Measurements from ENCODE around the gene SPINK8.
A peak's percentile ranks its signal among the peaks of the same experiment; 100 is the strongest.
"Not testable (repeated sequence)": the region's sequence is repeated elsewhere in the genome, so short reads cannot be mapped to it uniquely, and the experiment has no call there.

SPINK8 gene

DNA sequence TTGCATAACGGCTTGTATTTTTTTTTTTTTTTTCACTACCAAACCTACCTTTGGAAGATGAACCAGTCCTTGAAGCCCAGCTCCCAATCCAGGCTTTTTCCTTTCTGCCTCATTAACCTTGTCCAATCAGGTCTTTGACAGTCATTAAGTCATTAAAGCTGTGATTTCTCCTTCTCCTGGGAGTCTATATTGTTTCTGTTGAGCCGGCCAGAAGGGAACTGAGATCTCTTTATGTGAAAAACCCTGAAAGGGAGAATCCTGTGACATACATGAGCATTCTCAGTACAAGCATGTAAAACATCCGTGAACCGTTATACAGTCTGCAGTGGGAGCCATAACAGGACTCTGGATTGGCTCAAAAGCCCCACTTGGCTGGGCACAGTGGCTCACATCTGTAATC is 52.6 kb downstream of the SPINK8 start:
- no peak for DNase-seq (ENCODE audit: low read depth in 2 of 2)

DNA sequence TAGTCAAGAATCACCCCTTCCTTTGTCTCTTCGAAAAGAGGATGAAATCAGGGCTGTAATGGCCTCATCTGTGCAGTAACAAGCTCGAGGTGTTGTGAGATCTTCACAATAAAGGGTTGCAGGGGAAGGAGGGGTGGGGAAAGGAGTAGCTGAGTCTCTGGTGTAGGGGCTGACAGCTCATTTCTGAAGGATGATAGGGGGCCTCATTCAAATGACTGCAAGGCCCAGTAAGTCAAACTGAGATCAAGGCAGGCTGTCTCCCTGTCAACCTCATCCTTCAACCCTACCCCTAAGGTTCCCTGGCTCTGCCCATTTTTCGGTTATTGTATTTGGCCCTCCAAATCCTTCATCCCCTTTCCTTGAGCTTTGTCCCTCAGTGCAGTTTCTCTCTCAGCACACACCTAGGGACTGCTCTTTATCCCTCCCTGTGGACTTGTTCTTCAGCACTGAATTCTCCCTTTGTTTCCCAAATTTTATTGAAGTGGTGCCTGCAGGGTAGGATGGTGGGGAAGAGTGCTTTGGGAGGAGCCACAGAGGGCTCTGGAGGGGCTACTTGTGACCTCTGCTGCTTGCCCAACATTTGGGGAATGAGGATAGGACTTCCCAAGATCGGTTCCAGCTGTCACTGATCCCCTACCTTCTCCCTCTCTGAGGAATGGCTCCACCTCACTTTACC is 54.4 kb downstream of the SPINK8 start:
- no peak for DNase-seq (ENCODE audit: low read depth in 2 of 2)

DNA sequence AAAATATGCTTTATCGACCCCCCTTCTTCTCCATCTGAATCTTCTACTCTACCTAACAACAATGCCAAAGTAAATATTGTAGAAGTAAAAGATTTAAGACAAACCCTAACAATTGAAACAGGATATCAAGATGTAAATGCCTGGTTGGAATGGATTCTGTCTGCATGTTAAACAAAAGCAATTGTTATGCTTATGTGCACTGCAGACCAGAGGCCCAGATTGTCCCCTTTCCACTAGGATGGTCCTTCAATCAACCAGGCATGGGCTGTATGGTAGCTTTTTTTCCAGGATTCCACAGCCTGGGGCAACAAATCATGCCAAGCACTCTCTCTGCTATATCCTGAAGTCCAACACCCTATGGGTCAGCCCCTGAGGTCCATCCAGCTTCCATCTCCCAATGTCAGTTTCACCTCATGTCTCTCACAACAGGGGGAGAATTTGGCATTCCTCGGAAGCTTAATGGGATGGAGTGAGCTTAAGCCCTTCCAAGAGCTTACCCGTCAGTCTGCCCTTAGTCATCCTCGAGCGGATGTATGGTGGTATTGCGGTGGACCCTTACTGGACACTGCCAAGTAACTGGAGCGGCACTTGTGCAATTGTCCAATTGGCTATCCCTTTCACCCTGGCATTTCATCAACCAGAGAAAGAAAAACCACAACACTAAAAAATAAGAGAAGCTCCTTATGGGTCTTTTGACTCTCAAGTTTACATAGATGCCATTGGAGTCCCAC is 56.4 kb downstream of the SPINK8 start:
- DNase-seq (ENCODE audit: low read depth in 2 of 2), result no peak

DNA sequence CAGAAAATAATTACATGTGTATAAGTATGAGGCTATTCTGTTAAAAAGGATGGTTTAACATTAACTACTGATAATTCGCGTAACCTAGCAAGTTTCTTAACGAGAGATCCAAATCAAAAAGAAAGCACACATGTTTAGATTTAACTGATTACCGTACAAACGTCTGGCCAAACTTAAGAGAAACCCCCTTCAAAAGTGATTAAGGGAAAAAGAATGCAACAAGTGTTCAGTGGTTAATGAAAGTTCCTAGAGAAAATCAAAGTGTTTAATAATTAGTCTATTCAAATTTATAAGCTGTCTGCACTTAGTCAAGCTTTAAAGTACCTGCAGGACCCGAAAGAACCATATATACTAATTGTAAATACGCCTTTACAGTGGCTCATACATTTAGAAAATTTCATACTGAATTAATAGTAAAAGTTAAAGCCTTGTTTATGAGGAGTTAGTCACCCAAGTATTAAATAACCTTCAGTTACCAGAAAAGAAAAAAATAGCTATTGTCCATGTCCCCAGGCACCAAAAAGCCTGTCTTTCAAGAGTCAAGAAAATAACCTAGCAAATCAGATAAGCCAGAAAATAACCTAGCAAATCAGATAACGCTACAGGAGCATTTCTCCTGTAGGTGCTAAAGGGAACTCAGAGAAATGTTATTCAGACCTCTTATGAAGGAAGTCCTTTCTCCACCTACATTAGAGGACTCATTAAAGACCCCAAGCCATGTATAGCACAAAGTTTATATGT is 58.0 kb downstream of the SPINK8 start:
- no peak for DNase-seq (ENCODE audit: low read depth in 2 of 2)

DNA sequence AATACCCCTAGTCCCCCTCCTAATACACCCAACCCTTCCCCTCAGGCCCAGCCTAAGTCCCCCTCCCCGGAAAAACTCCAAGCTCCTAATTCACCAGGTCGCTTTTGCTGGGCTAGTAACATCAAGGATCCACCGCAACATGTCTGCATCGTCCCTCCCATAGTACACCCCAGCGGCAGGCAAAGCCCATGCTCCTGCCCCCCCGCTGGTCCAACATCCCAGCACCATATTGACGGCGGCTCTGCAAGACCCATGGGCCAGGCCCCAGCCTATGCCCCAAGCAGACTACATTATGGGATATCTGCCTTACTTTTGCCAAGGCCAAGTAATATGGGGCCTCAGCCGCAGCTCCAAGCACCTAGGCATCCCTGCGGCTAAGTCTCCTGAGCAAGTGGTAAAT is 59.0 kb downstream of the SPINK8 start:
- no peak for DNase-seq (ENCODE audit: low read depth in 2 of 2)

DNA sequence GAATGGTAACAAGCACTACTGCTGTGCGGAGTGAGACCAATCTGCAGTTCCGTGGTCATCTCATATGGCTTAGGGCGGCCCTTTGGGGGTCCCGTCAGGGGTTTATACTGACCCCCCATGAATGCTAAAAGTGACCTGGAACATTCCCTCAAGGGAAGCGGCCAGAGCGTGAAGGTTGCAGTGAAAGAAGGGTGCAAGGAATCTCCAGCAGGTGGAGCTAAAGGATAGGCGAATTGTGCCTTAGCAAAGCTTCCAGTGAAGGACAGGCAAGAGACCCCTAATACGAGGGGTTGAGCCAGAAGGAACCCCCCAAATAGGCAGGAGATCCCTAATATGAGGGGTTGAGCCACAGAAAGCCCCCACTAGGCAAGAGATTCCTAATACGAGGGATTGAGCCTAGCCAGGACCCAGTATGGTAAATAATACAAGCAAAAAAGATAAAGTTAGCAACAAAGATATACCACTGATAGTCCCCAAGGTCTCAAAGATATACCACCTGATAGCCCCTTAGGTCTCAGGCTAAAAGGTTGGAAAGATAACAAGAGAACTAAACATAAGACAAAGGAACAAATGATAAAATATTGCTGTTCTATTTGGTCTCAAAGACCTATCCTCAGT is 59.8 kb downstream of the SPINK8 start:
- DNase-seq (ENCODE audit: low read depth in 2 of 2), result peak; percentile 31 to 35

DNA sequence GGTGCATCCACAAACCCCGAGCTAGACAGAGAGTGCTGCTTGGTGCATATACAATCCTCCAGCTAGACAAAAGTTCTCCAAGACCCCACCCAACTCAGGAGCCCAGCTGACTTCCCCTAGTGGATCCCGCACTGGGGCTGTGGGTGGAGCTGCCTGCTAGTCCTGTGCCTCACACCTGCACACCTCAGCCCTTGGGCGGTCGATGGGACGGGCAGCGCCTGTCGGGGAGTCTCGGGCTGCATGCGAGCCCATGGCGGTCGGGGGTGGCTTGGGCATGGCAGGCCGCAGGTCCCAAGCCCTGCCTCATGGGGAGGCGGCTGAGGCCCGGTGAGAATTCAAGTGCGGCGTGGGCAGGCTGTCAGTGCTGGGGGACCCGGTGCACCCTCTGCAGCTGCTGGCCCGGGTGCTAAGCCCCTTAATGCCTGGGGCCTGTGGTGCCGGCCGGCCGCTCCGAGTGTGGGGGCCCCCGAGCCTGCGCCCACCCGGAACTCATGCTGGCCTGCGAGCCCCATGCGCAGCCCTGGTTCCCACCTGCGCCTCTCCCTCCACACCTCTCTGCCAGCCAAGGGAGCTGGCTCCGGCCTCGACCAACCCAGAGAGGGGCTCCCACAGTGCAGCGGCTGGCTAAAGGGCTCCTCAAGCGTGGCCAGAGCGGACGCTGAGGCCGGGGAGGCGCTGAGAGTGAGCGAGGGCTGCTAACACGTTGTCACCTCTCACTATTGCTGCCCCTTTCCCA is 61.5 kb downstream of the SPINK8 start:
- no peak for DNase-seq (ENCODE audit: low read depth in 2 of 2)

DNA sequence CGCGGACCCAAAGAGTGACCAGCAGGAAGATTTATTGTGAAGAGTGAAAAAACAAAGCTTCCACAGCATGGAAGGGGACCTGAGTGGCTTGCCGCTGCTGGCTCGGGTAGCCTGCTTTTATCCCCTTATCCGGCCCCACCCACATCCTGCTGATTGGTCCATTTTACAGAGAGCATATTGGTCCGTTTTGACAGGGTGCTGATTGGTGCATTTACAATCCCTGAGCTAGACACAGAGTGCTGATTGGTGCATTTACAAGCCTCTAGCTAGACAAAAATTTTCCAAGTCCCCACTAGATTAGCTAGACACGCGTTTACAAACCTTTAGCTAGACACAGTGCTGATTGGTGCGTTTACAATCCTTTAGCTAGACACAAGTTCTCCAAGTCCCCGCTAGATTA is 62.2 kb downstream of the SPINK8 start:
- not testable (repeated sequence) for DNase-seq (ENCODE audit: low read depth in 2 of 2)

DNA sequence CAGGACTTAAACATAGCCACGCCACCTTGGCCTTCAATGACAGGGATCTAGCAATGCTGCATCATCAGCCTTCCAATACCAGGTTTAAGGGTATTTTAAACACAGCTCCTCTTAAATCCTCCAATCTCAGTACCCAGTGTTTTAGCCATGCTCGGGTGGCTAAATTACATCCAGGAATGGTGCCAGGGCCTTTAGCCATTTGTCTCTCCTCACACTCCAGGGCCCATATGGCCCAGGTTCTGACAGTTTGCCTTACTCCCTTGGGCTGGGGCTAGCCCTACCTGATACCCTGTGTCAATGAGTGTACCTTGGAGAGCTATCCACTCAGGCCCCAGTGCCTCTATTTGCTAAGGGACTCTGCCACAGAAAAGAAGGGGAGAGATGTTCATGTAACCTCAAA is 63.2 kb downstream of the SPINK8 start:
- DNase-seq (ENCODE audit: low read depth in 2 of 2), result no peak

DNA sequence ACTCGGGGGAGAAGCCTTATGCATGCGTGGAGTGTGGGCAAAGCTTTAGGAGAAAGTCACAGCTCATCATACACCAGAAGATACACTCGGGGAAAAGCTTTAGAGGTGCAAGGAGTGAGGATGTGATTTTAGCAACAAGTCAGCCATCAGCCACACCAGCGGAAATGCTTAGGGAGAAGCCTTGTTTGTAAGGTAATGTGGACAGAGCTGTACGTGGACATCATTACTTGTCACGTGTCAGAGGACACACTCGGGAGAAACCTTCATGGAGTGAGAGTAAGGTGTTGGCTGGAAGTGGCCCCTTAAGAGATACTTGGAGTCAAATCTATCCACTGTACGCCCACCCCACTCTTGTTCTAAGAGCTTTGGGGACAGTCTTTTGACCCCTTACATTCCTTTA is 63.9 kb downstream of the SPINK8 start:
- no peak for DNase-seq (ENCODE audit: low read depth in 2 of 2)

DNA sequence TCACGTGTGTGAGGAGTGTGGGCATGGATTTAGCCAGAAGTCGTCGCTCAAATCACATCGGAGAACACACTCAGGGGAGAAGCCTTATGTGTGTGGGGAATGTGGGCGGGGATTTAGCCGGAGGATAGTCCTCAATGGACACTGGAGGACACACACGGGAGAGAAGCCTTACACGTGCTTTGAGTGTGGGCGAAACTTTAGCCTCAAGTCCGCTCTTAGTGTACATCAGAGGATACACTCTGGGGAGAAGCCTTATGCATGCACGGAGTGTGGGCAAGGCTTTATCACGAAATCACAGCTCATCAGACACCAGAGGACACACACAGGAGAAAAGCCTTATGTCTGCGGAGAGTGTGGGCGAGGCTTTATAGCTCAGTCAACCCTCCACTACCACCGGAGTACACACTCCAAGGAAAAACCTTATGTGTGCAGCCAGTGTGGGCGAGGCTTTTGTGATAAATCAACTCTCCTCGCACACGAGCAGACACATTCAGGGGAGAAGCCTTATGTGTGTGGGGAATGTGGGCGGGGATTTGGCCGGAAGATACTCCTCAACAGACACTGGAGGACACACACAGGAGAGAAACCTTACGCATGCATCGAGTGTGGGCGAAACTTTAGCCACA is 64.4 kb downstream of the SPINK8 start:
- DNase-seq (ENCODE audit: low read depth in 2 of 2), result peak; percentile 46 to 67

DNA sequence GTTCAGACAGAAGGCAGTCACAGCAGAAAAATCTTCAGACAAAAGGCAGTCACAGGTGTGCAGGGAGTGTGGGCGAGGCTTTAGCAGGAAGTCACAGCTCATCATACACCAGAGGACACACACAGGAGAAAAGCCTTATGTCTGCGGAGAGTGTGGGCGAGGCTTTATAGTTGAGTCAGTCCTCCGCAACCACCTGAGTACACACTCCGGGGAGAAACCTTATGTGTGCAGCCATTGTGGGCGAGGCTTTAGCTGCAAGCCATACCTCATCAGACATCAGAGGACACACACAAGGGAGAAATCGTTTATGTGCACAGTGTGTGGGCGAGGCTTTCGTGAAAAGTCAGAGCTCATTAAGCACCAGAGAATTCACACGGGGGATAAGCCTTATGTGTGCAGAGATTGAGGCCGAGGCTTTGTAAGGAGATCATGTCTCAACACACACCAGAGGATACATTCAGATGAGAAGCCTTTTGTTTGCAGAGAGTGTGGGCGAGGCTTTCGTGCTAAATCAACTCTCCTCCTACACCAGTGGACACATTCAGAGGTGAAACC is 65.0 kb downstream of the SPINK8 start:
- DNase-seq (ENCODE audit: low read depth in 2 of 2), result peak; percentile 75 to 86

DNA sequence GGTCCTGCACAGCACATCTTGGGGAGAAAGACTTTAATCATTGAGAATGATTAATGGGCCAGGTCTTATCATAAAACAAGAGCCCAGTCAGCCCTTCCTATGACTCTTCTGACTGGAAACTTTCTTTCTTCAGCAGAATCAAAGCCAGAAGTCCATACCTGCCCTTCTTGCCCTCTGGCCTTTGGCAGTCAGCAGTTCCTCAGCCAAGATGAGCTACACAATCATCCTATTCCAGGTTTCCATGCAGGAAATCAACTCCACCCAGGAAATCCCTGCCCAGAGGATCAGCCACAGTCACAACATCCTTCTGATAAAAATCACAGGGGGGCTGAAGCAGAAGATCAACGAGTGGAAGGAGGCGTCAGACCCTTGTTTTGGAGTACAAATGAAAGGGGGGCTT is 65.7 kb downstream of the SPINK8 start:
- no peak for DNase-seq (ENCODE audit: low read depth in 2 of 2)

DNA sequence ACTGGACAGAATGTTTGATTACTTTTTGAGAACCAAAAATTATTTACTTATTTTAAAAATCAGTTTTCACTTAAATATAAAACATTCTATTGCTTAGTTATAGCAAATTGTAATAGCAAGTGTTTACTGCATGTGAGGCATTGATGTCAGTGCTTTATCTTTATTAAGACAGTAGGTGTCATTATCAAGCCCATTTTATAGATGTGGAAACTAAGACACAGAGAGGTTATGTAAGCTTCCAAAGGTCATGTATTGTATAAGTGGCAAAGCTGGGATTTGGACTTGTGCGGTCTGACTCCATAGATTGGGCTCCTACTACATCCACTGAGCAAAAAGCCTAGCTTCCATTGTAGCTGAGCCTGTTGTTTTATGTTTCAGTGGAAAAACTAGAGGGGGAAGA is 74.9 kb downstream of the SPINK8 start:
- DNase-seq (ENCODE audit: low read depth in 2 of 2), result no peak

Measured in stimulated activated CD4-positive, alpha-beta T cell treated with anti-CD3 and anti-CD28 coated beads, Interleukin-4, amount 100 ng/mL, for 48 hours (primary cell).